SK-N-MC (cell line): ENCODE data around the gene RNF13.

Experiments used
- EZH2 ChIP-seq: fragments of 200-600 bp; sonication (generic); IDR thresholded peaks from one replicate; pipeline ENCODE4 v1.6.1; 2017; ENCODE audit warnings: antibody characterized with exemption
- POLR2AphosphoS5 ChIP-seq: IDR thresholded peaks from 2 replicates; pipeline ENCODE4 v1.6.1; 2012; ENCODE audit warnings: mild to moderate bottlenecking, low read depth, low read length, borderline replicate concordance

GRCh38 chr3:149965278-149965677, 152.3 kb downstream of the RNF13 start:
- TF ChIP-seq EZH2: no peak
- no peak for TF ChIP-seq POLR2AphosphoS5
